Body of pancreas (tissue), 4 donors: ENCODE results near the gene TSTD2.
"Not testable (repeated sequence)": the region's sequence is repeated elsewhere in the genome, so short reads cannot be mapped to it uniquely, and the experiment has no call there.

Experiments used
- CTCF ChIP-seq, 7 experiments: fragments of 450-650 bp in 4 of 7; fragments of 200-600 bp in 3 of 7; sonication (generic) in 3 of 7; IDR thresholded peaks; one replicate each; pipeline ENCODE4 v1.5.1; 2016 to 2019; ENCODE audit warnings: antibody characterized with exemption in 7 of 7
- POLR2A ChIP-seq, 3 donors: fragments of 450-650 bp; IDR thresholded peaks; one replicate each; pipeline ENCODE4 v1.6.1; 2016; ENCODE audit warnings: antibody characterized with exemption in 3 of 3, mild to moderate bottlenecking in 2 of 3

GRCh38 chr9:97574921-97575672, 58.1 kb downstream of the TSTD2 start:
- peak in 1 of 3 donors; percentile 53 for TF ChIP-seq POLR2A (IDR thresholded peaks at IDR 0.05)
- not testable (repeated sequence) for TF ChIP-seq CTCF (IDR thresholded peaks at IDR 0.05)
